ENCODE results near the gene FHIP2A. TPM values are rescaled to one million over a fixed set of nuclear protein-coding genes. Genes with fewer than 3 reads are reported as not detected.

Gene FHIP2A
- total RNA-seq: 12.5 and 27.1 TPM in 2 replicates

GRCh38 chr10:114821293-114821914, at the start of gene FHIP2A:
TSS of gene FHIP2A (plus strand) at chr10:114821780. CDS start at chr10:114822079, 299 bp downstream.

Other genes with a start within 250 kb of the FHIP2A start
- gene ABLIM1, start 163.5 kb upstream of the FHIP2A start, total RNA-seq: 2.7 and 8.4 TPM in 2 replicates
- 16.2 and 20.9 TPM in 2 replicates for gene TRUB1, start 116.4 kb downstream of the FHIP2A start, total RNA-seq